ENCODE data around the gene SPANXD.
"Not testable (repeated sequence)": the region's sequence is repeated elsewhere in the genome, so short reads cannot be mapped to it uniquely, and the experiment has no call there.

The SPANXD gene

GRCh38 chrX:141698639-141699038 lies at the start of gene SPANXD:
TSS of gene SPANXD (minus strand) at chrX:141698739. CDS start at chrX:141698405, 334 bp downstream.
- H3K27ac ChIP-seq = not testable (repeated sequence)

DNA sequence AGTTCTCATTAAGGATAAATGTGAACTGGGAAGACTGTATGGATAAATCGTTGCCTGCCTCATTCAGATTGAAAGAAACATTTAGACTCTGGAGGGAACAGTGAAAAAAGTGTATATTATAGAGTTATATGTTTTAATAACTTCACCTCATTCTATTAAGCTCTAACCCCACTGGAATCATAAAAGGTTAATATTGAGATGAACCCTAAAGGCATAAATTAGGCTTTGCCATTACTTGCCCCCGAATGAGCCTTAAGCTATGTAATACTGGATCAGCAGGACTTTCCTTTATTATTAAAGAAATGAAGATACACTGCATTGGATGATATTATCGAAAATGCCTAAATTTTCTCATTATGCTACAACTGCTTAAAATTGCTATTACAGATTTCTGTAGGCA lies 44.1 kb upstream of the SPANXD start:
- no peak overlapping the region for H3K27ac ChIP-seq
- no peak for TF ChIP-seq CTCF (conservative IDR thresholded peaks at IDR 0.05)

DNA sequence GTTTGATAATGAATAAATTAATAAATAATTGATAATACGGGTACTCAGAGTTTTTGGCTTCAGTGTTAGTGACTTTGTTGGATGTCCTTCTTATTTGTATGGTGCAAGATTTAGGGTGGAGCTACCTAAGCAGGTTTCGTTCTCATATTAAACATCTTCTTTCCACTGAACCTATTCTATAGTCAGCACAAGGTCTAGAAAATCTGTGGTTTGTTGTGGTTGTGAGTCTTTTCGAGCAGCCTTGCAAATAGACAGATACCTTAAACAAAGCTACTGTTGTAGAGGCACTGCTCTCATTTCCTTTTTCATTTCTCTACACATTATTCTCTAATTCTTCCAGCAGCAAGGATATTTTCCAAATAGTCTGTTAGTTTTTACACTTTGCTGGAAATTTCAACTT lies 38.1 kb upstream of the SPANXD start:
- H3K27ac ChIP-seq = no peak overlapping the region
- no peak for TF ChIP-seq CTCF (conservative IDR thresholded peaks at IDR 0.05)

- no peak for TF ChIP-seq CTCF (conservative IDR thresholded peaks at IDR 0.05)
- H3K27ac ChIP-seq = no peak overlapping the region
Observed at GRCh38 chrX:141733371-141733770, 34.8 kb upstream of the SPANXD start.

- no peak overlapping the region for H3K27ac ChIP-seq
- TF ChIP-seq CTCF (conservative IDR thresholded peaks at IDR 0.05) = no peak
Observed at GRCh38 chrX:141732031-141732430, 33.5 kb upstream of the SPANXD start.

GRCh38 chrX:141724186-141724585 lies 25.6 kb upstream of the SPANXD start:
- no peak for TF ChIP-seq CTCF (conservative IDR thresholded peaks at IDR 0.05)
- H3K27ac ChIP-seq = no peak overlapping the region

DNA sequence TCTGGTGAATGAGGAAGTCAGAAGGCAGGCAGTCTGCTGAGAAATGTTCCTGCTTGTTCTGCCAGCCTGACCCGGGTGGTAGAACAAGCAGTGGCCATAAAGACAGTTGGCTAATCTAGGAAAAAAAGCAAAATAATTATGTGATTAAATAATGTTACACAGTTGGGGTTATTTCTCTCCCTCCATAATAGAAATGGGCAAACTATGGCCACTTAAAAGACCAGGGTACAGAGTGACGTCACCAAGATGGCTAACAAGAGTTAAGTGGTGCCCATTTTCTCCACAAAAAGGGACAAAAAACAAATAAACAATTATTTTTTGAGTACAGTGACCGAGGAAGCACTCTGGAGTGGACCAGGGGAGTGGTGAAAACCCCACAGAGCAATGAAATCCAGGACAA lies 16.1 kb upstream of the SPANXD start:
- no peak overlapping the region for H3K27ac ChIP-seq

GRCh38 chrX:141701072-141701471 lies 2.5 kb upstream of the SPANXD start:
- TF ChIP-seq CTCF (conservative IDR thresholded peaks at IDR 0.05) = no peak
- no peak overlapping the region for H3K27ac ChIP-seq

More for the DNA sequence above, 16.1 kb upstream of the SPANXD start:
- TF ChIP-seq CTCF (conservative IDR thresholded peaks at IDR 0.05) = no peak
